ENCODE results near the gene TNFSF13. TPM values are rescaled to one million over a fixed set of nuclear protein-coding genes. Genes with fewer than 3 reads are reported as not detected.

The TNFSF13 gene
- total and polyA plus RNA-seq, 2 of the 4 experiments (the other 2 are of a cell fraction), result 1.3 TPM; not detected in 1

- no peak overlapping the region for H3K56ac ChIP-seq (ENCODE audit: extremely low read depth, insufficient read depth, low read length)
- no peak overlapping the region for H2AK9ac ChIP-seq (replicated peaks; ENCODE audit: low read depth, low read length, poor library complexity)
- no peak overlapping the region for H3K4me3 ChIP-seq (ENCODE audit: insufficient read depth, low read depth, low read length)
- ATAC-seq (ENCODE audit: low read depth) (no peak), DNase-seq (no peak)
- no peak overlapping the region for H3K18ac ChIP-seq (ENCODE audit: low read depth, low read length)
- no peak overlapping the region for H3K14ac ChIP-seq (replicated peaks; ENCODE audit: low read depth, low read length)
- no peak overlapping the region for H4K8ac ChIP-seq (ENCODE audit: low read depth in 2 of 2, low read length in 2 of 2)
- no peak overlapping the region for H2BK15ac ChIP-seq (ENCODE audit: low read depth, low read length)
- 78% methylated on average over 5 of the region's 7 CpGs; no CpG with 5 or more reads in 1 of the 2 experiments for WGBS, 2 experiments (ENCODE audit: extremely low coverage in 2 of 2, insufficient read length in 1 of 2)
- ChIA-PET POLR2A (ENCODE audit: unreplicated experiment) (interaction anchor here (0.6 to 1.2 kb wide), 3 partner anchors 8 to 55 kb away, joined by 3 to 14 read pairs (median 4); partner anchors contain the start of gene MPDU1), CTCF (interaction anchor here (0.6 to 2.2 kb wide), 3 partner anchors 13 to 67 kb away, joined by 4 to 9 read pairs (median 5); no protein-coding TSS in a partner anchor)
- H3K4me2 ChIP-seq (ENCODE audit: low read depth, low read length), result no peak overlapping the region
- H3K4me1 ChIP-seq (ENCODE audit: control insufficient read depth, insufficient read depth, low read length), result peaks cover 20% of the 10 kb centered on the region
- no peak overlapping the region for H2BK5ac ChIP-seq (ENCODE audit: low read depth, low read length, poor library complexity, severe bottlenecking)
- H2AK5ac ChIP-seq (ENCODE audit: low read depth, low read length), result no peak overlapping the region
- no peak overlapping the region for H4K91ac ChIP-seq (ENCODE audit: insufficient read depth, low read depth, low read length)
- H3K27ac ChIP-seq (ENCODE audit: insufficient read depth, low read length), result no peak overlapping the region
- H4K5ac ChIP-seq (ENCODE audit: low read depth, low read length), result no peak overlapping the region
- peaks cover 59% of the 10 kb centered on the region for H3K36me3 ChIP-seq (ENCODE audit: control insufficient read depth, insufficient read depth, low read length)
- no peak overlapping the region for H3K4ac ChIP-seq (ENCODE audit: low read depth, low read length)
- H2BK20ac ChIP-seq (ENCODE audit: low read depth, low read length), result no peak overlapping the region
- no peaks in the 10 kb centered on the region for H3K27me3 ChIP-seq (ENCODE audit: control insufficient read depth, insufficient read depth, low read length)
- dilution Hi-C loops (cut with HindIII; ENCODE audit: low sequenced_read_pairs, unreplicated experiment), result no loop called here
- TF ChIP-seq MAFK (IDR thresholded peaks at IDR 0.05; ENCODE audit: low read depth, low read length) (no peak), CTCF (conservative IDR thresholded peaks at IDR 0.05; ENCODE audit: low read depth, low read length) (no peak)
- H2BK120ac ChIP-seq (ENCODE audit: low read depth, low read length), result no peak overlapping the region
- H3K23ac ChIP-seq (ENCODE audit: low read depth, low read length), result no peak overlapping the region
- no peaks in the 10 kb centered on the region for H3K9me3 ChIP-seq (ENCODE audit: control insufficient read depth, insufficient read depth, low read length)
- peaks cover 12 to 74% of the 10 kb centered on the region in 2 experiments for H3K79me1 ChIP-seq (ENCODE audit: low read depth in 1 of 2, low read length in 2 of 2)
- H4K20me1 ChIP-seq (ENCODE audit: insufficient read depth, low read length), result peaks cover 70% of the 10 kb centered on the region
- intact Hi-C loops (cut with micrococcal nuclease), result no loop called here
- in situ Hi-C loops (cut with MboI; ENCODE audit: low sequenced_read_pairs), result no loop called here
- no TSS peak for BruUV-seq (replicated peaks)
- no peak overlapping the region for H2AFZ ChIP-seq (replicated peaks; ENCODE audit: low read length, poor library complexity)
- H3K9ac ChIP-seq (ENCODE audit: low read depth, low read length), result no peak overlapping the region
- H3K9me1 ChIP-seq (ENCODE audit: insufficient read depth, low read length), result peaks cover 21% of the 10 kb centered on the region
These were observed 17.4 kb downstream of the TNFSF13 start for GRCh38 chr17:7575959-7576358.

Measured in IMR-90 (cell line).